Stomach (tissue), 9 donors: Measurements from ENCODE around the gene TRMT10C. TPM values are rescaled to one million over a fixed set of nuclear protein-coding genes. Genes with fewer than 3 reads are reported as not detected.

Source experiments
- DNase-seq, 2 donors: peaks; one replicate each; pipeline versions ENCODE4 v3.0.0 to v3.0.0-alpha.2; 2013 to 2019
- H3K27ac ChIP-seq, 5 donors: fragments of 200-600 bp in 4 of 5; sonication (generic) in 4 of 5; one replicate each; pipeline ENCODE4 v1.5.1; 2013 to 2019; ENCODE audit warnings: mild to moderate bottlenecking in 1 of 5, moderate library complexity in 1 of 5
- H3K27me3 ChIP-seq, 3 donors: fragments of 200-600 bp; sonication (generic); one replicate each; pipeline ENCODE4 v1.5.1; 2017 to 2019; ENCODE audit warnings: mixed run types in 1 of 3
- H3K36me3 ChIP-seq, 4 donors: fragments of 200-600 bp; sonication (generic); 1 replicate in 3 of 4; 2 replicates in 1 of 4; pipeline ENCODE4 v1.5.1; 2016 to 2019
- H3K4me1 ChIP-seq, 4 donors: fragments of 200-600 bp; sonication (generic); one replicate each; pipeline ENCODE4 v1.5.1; 2016 to 2019
- H3K4me3 ChIP-seq, 4 donors: fragments of 200-600 bp; sonication (generic) in 3 of 4; one replicate each; pipeline ENCODE4 v1.5.1; 2016 to 2019; ENCODE audit warnings: mild to moderate bottlenecking in 1 of 4
- H3K9me3 ChIP-seq, 4 donors: fragments of 200-600 bp; sonication (generic); one replicate each; pipeline ENCODE4 v1.5.1; 2016 to 2019
- CTCF ChIP-seq, 7 experiments: fragments of 450-650 bp in 4 of 7; fragments of 200-600 bp in 3 of 7; sonication (generic) in 3 of 7; IDR thresholded peaks; one replicate each; pipeline ENCODE4 v1.5.1; 2016 to 2019; ENCODE audit warnings: antibody characterized with exemption in 7 of 7, control low read depth in 2 of 7, mild to moderate bottlenecking in 1 of 7
- EP300 ChIP-seq: sonication (generic); formaldehyde crosslinking; IDR thresholded peaks from one replicate; pipeline ENCODE4 v1.6.1; 2017; ENCODE audit warnings: antibody characterized with exemption
- POLR2A ChIP-seq, 4 donors: fragments of 450-650 bp; IDR thresholded peaks; one replicate each; pipeline ENCODE4 v1.6.1; 2016; ENCODE audit warnings: antibody characterized with exemption in 4 of 4, control low read depth in 2 of 4, mild to moderate bottlenecking in 1 of 4, moderate library complexity in 1 of 4
- POLR2AphosphoS5 ChIP-seq, 3 donors: sonication (generic); formaldehyde crosslinking; IDR thresholded peaks; one replicate each; pipeline ENCODE4 v1.6.1; 2016; ENCODE audit warnings: antibody characterized with exemption in 3 of 3
- WGBS, 5 donors: extraction: QIAGEN DNeasy Blood & Tissue Kit in 3 of 5; methylation state at CpG; one replicate each; pipeline versions ENCODE4 v1.1.5 to v1.1.7; 2013 to 2018; 5-methylcytosine and 5-hydroxymethylcytosine counted together
- intact Hi-C: fragments of 100-400 bp; cut with DNase I; formaldehyde crosslinking; loops from one replicate; pipeline ENCODE4 v1.15.1; 2023; ENCODE audit warnings: low total_unique reads
- polyA plus RNA-seq, 3 donors: library from polyadenylated mRNA; stranded (reverse); fragments of 200-250 nt; gene quantifications; one replicate each; pipeline ENCODE4 v1.2.3, GENCODE V29; 2013
- total RNA-seq, 5 donors: library from RNA; depleted of rRNA; stranded (reverse); fragments of >200 nt; gene quantifications; one replicate each; pipeline versions ENCODE4 v1.1.0 to v1.2.3, GENCODE V29; 2014 to 2016
- donor health status: healthy with polysubstance abuse.
- donor health status: Bipolar disorder and iron deficiency.
- donor health status: healthy.

The TRMT10C gene
- total and polyA plus RNA-seq, 8 donors = 1.4 to 33.6 (median 14.2) TPM

DNA sequence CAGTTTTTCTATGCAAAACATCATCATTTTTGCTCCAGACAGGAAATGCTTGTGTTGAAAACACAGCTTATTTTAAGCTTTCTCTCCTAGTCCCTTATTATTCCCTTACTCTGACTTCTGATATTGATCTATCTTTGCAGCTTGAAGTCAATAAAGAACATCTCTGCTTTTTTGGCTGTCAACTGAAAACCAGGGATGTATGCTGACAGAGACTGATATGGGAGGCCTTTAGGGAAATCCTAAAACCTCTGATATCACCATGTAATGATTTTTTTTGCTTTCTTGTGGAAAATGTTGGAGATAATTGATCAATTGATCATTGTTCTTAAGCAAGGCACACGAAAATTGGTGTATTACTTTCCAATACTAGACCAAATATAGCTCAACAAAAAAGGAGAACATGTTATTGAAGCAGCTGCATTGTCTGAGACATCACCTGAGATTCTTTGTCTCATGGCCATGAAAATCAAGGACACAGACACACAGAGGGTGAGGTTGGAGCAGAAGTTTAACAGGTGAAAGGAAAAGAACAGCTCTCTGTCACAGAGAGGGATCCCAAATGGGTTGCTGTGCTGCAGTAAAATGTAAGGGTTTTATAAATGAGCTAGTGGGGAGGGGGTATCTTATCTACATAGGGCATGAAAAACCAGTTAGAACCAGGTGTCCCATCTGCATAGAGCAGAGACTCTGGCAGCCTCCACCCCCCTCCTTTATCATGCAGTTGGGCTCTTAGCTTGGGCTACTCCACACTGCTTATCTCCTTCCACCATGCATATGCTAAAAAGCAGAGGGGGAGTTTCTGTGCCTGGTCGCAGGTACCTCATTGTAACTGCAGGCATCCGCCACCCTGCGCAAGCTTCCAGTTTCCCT, 31.6 kb upstream of the TRMT10C start:
- DNase-seq = no peak
- no peaks in the 10 kb centered on the region for H3K4me1 ChIP-seq
- no peaks in the 10 kb centered on the region for H3K27me3 ChIP-seq
- H3K4me3 ChIP-seq = no peak overlapping the region
- WGBS, 5 donors = 73 to 81% (median 77%) methylated on average over 4 of the region's 4 CpGs
- no peak overlapping the region for H3K27ac ChIP-seq
- intact Hi-C loops = no loop called here
- H3K36me3 ChIP-seq = no peaks in the 10 kb centered on the region
- H3K9me3 ChIP-seq = peaks cover 0 to 6% (median 0%) of the 10 kb centered on the region in 4 donors
- TF ChIP-seq POLR2AphosphoS5 (IDR thresholded peaks at IDR 0.05) = no peak
- TF ChIP-seq EP300 = no peak
- TF ChIP-seq POLR2A (IDR thresholded peaks at IDR 0.05) = no peak
- TF ChIP-seq CTCF (IDR thresholded peaks at IDR 0.05) = no peak

DNA sequence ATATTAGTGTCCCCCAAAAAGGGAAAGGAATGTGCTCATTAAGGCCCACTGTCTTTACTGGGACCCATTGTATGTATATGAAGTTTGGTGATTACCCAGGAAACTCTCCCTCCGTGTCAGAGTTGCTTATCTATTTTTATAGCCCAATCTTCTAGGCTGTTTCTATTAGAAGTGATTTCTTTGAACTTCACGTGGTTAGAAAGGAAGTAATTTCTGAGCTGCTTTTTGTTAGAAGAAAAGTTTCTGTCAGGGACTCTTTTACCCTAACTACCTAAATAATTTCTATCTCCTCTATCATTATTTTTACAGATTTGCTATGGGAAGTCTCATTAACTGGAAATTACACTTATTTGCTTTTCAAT, 31.0 kb upstream of the TRMT10C start:
- no peaks in the 10 kb centered on the region for H3K36me3 ChIP-seq
- TF ChIP-seq EP300 = no peak
- TF ChIP-seq POLR2A (IDR thresholded peaks at IDR 0.05) = no peak
- no peak for TF ChIP-seq CTCF (IDR thresholded peaks at IDR 0.05)
- TF ChIP-seq POLR2AphosphoS5 (IDR thresholded peaks at IDR 0.05) = no peak
- DNase-seq = no peak
- peaks cover 0 to 6% (median 0%) of the 10 kb centered on the region in 4 donors for H3K9me3 ChIP-seq
- H3K4me1 ChIP-seq = no peaks in the 10 kb centered on the region
- H3K27me3 ChIP-seq = no peaks in the 10 kb centered on the region
- no peak overlapping the region for H3K4me3 ChIP-seq
- H3K27ac ChIP-seq = no peak overlapping the region
- intact Hi-C loops = no loop called here
- 52 to 67% (median 58%) methylated on average over 2 of the region's 2 CpGs for WGBS, 5 donors

DNA sequence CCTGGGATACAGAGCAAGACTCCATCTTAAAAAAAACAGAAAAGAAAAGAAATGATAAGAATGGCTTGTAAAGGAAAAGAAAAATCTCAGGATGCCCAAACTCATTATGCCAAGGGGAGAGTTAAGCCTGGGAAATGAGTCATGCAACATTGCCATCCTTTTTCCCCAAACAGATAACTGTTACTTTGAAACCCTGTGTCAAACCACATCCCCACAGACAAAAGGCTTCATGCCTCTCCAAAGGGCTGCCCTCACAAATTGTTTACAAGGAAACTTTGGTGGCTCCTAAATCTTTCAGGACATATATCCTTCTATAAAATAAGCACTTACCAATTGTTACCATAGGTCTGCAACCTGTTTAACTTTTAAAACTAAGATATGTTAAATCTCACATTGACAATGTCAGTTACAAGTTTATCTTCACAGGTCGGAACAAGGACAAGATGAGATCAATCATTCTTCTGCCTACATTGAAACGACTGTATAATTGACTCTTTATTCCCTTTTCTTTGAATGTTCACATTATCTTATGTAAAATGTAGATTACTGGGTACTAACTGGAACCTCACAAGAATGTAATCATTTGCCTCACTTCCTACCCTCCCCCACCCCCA, 30.1 kb upstream of the TRMT10C start:
- intact Hi-C loops = no loop called here
- TF ChIP-seq POLR2AphosphoS5 (IDR thresholded peaks at IDR 0.05) (no peak), POLR2A (IDR thresholded peaks at IDR 0.05) (no peak), CTCF (IDR thresholded peaks at IDR 0.05) (no peak), EP300 (no peak)
- WGBS, 5 donors = 4 to 36% (median 26%) methylated on average over 2 of the region's 2 CpGs
- Histone ChIP-seq H3K4me1 (no peaks in the 10 kb centered on the region), H3K9me3 (peaks cover 0 to 6% (median 0%) of the 10 kb centered on the region in 4 donors), H3K4me3 (no peak overlapping the region), H3K27me3 (no peaks in the 10 kb centered on the region), H3K36me3 (no peaks in the 10 kb centered on the region), H3K27ac (no peak overlapping the region)
- no peak for DNase-seq

DNA sequence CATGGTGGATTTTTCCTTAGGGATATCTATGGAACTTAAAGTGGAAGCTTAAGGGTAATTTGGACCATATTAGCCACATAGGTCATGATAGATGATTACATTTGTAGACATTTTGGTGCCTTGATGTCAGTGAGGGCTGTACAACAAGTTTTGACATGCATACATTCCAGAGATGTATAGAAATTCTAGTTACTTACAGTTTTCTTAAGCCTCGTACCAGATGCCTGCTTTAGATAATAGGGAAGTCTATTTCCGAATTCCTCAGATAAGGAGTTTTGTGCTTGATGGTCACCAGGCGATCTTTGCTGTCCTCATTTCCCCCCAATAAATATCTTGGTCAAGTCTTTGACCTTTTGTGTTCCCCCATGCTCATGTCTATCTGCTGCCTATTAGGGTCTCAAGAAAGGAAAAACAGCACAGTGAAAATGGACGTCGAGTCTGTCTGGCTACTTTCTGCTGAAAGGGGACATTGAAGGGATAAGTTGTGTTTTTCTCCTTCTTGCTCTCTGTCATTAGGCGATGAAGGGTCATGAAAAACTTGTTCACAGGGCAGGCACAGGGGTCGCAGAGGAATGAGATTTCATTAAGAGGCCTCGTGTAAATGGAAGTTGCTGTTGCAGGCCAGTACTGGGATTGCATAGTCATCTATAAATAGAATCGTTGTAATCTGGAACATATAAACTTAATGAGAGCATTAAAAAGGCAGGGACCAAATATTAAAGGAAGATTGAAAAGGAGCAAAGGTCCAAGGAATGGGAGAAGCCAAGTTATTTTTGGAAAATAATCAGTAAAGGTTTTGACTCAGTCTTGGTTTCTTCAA, 28.7 kb upstream of the TRMT10C start:
- H3K27ac ChIP-seq = no peak overlapping the region
- H3K4me3 ChIP-seq = no peak overlapping the region
- TF ChIP-seq POLR2AphosphoS5 (IDR thresholded peaks at IDR 0.05) = no peak
- TF ChIP-seq POLR2A (IDR thresholded peaks at IDR 0.05) = no peak
- TF ChIP-seq CTCF (IDR thresholded peaks at IDR 0.05) = no peak
- TF ChIP-seq EP300 = no peak
- H3K4me1 ChIP-seq = no peaks in the 10 kb centered on the region
- no peaks in the 10 kb centered on the region for H3K27me3 ChIP-seq
- H3K9me3 ChIP-seq = peaks cover 0 to 6% (median 0%) of the 10 kb centered on the region in 4 donors
- DNase-seq = no peak
- H3K36me3 ChIP-seq = no peaks in the 10 kb centered on the region
- intact Hi-C loops = no loop called here
- 71 to 80% (median 78%) methylated on average over 9 of the region's 9 CpGs for WGBS, 5 donors
